GM06990 (cell line): ENCODE data around the gene EHMT1.
"Not testable (repeated sequence)": the region's sequence is repeated elsewhere in the genome, so short reads cannot be mapped to it uniquely, and the experiment has no call there.

Experiments used
- DNase-seq: peaks from one replicate; pipeline ENCODE4 v3.0.0-alpha.2; 2011; ENCODE audit not compliant: insufficient read length; ENCODE audit errors: extremely low read depth
- H3K27me3 ChIP-seq: replicated peaks from 2 replicates; pipeline ENCODE4 v1.6.0; 2011; ENCODE audit warnings: low read length; ENCODE audit not compliant: control insufficient read depth, insufficient read depth
- H3K36me3 ChIP-seq: 2 replicates; pipeline ENCODE4 v1.5.1; 2011; ENCODE audit warnings: low read length; ENCODE audit not compliant: control insufficient read depth, insufficient read depth
- H3K4me3 ChIP-seq: replicated peaks from 2 replicates; pipeline ENCODE4 v1.5.1; 2011; ENCODE audit warnings: low read depth, mild to moderate bottlenecking, control low read depth, low read length
- TF ChIP-seq, protein P1 (sequence below): IDR thresholded peaks from 2 replicates; pipeline ENCODE4 v1.5.1; 2011; ENCODE audit warnings: low read length, control low read depth, mild to moderate bottlenecking, inconsistent platforms; ENCODE audit not compliant: insufficient read depth, poor library complexity, severe bottlenecking

EHMT1 gene

GRCh38 chr9:137720571-137721110 lies 101.8 kb downstream of the EHMT1 start:
- Histone ChIP-seq H3K4me3 (no peak overlapping the region), H3K36me3 (peaks cover 19% of the 10 kb centered on the region), H3K27me3 (no peaks in the 10 kb centered on the region)
- TF ChIP-seq, protein P1, sequence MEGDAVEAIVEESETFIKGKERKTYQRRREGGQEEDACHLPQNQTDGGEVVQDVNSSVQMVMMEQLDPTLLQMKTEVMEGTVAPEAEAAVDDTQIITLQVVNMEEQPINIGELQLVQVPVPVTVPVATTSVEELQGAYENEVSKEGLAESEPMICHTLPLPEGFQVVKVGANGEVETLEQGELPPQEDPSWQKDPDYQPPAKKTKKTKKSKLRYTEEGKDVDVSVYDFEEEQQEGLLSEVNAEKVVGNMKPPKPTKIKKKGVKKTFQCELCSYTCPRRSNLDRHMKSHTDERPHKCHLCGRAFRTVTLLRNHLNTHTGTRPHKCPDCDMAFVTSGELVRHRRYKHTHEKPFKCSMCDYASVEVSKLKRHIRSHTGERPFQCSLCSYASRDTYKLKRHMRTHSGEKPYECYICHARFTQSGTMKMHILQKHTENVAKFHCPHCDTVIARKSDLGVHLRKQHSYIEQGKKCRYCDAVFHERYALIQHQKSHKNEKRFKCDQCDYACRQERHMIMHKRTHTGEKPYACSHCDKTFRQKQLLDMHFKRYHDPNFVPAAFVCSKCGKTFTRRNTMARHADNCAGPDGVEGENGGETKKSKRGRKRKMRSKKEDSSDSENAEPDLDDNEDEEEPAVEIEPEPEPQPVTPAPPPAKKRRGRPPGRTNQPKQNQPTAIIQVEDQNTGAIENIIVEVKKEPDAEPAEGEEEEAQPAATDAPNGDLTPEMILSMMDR, result no peak
- no peak for DNase-seq

GRCh38 chr9:137721479-137721878 lies 102.7 kb downstream of the EHMT1 start:
- TF ChIP-seq, protein P1, result no peak
- peaks cover 20% of the 10 kb centered on the region for H3K36me3 ChIP-seq

DNA sequence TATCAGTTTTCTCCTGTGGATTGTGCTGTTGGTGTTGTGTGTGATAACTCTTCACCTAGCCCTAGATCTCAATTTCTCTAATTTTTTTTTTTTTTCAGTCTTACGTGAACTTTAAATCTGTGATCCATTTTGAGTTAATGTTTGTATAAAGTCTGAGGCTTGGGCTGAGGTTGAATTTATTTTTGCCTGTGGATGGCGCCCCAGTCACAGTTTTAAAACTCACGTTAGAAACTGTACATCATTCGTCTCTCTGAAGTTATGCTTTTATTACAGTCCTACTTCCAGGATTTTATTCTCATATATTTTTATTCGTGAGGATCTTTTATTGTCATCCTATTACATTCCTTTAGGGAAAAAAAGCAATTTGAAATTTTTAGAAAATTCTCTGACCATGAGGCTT lies 103.1 kb downstream of the EHMT1 start:
- no peak for DNase-seq
- Histone ChIP-seq H3K27me3 (no peaks in the 10 kb centered on the region), H3K4me3 (no peak overlapping the region), H3K36me3 (peaks cover 16% of the 10 kb centered on the region)
- TF ChIP-seq, protein P1, result no peak

More at GRCh38 chr9:137721479-137721878, 102.7 kb downstream of the EHMT1 start:
- DNase-seq, result no peak
- Histone ChIP-seq H3K4me3 (no peak overlapping the region), H3K27me3 (no peaks in the 10 kb centered on the region)

DNA sequence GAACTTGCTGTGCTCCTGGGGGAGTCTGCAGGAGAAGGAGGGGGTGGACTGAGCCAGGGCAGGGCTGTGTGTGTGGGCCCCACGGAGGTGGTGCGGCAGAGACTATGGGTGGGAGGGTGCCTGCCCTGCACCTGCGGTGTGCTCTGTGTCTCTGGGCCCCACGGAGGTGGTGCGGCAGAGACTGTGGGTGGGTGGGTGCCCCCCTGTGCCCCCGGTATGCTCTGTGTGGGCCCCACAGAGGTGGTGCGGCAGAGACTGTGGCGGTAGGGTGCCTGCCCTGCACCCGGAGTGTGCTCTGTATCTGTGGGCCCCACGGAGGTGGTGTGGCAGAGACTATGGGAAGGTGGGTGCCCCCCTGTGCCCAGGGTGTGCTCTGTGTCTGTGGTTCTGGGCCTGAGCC lies 103.7 kb downstream of the EHMT1 start:
- TF ChIP-seq, protein P1, result no peak
- no peak for DNase-seq
- H3K4me3 ChIP-seq, result no peak overlapping the region
- H3K27me3 ChIP-seq, result no peaks in the 10 kb centered on the region
- peaks cover 14% of the 10 kb centered on the region for H3K36me3 ChIP-seq

DNA sequence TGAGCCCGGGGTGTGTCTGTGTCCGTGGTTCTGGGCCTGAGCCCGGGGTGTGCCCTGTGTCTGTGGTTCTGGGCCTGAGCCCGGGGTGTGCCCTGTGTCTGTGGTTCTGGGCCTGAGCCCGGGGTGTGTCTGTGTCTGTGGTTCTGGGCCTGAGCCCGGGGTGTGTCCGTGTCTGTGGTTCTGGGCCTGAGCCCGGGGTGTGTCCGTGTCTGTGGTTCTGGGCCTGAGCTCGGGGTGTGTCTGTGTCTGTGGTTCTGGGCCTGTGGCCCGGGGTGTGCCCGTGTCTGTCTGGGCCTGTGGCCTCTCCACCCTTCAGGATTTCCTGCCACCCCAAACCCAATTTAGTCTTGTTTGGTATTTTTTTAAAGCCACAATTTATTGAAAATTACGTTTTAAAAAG lies 104.6 kb downstream of the EHMT1 start:
- not testable (repeated sequence) for DNase-seq, H3K27me3 ChIP-seq, H3K4me3 ChIP-seq
- peaks cover 12% of the 10 kb centered on the region for H3K36me3 ChIP-seq

DNA sequence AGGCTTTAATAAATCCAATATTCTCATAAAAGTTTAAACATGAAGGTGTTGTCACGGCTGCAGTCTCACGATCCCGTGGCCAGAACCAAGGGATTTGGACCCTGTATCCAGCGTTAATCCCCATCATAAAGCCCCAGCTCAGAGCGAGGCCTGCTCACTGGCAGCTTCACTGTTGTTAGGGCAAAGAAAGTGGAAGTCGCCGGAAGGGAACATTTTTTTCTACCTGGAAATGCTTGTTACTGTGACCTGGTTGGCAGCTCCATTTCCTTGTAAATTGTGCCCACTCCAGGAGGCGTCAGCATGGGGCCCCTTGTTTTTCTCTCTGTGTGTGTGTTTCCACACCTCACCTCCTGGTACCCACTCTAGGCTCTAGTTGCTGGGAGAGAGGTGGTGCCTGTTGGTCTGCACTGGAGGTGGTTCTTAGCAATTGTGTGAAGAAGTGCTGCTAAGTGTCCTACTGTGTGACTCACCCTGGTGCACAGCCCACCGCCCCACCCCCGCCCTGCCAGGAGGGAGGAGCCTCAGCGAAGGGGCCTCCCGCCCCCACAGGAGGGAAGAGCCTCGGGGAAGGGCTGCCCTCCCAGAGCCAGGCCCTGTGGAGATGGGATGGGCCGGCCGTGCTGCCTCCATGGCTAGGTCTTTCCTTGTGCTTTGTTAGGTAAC lies 105.1 kb downstream of the EHMT1 start:
- no peak overlapping the region for H3K4me3 ChIP-seq
- no peak for DNase-seq
- no peaks in the 10 kb centered on the region for H3K27me3 ChIP-seq
- peaks cover 18% of the 10 kb centered on the region for H3K36me3 ChIP-seq
- TF ChIP-seq, protein P1, result no peak
